ENCODE measurements around the gene LDLRAD4.

DNA sequence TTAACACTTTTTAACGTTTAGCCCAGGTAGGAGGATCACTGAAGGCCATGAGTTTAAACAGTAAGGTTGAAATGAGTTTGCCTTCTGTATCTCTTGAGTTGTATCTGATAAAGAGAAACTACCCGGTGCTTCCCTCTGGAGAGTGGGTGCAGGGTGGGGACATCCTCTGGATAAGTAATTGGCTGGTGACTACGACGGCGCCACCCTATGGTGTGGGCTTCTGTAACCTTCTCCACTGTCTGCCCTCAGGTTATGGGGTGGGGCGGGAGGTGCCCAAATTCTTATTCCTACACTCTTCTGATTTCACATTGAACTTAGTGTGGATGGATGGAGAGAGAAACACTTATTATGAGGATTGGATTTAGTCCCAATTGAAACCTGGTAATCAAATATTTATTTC lies 68.8 kb downstream of the LDLRAD4 start:
- TF ChIP-seq, protein P1, sequence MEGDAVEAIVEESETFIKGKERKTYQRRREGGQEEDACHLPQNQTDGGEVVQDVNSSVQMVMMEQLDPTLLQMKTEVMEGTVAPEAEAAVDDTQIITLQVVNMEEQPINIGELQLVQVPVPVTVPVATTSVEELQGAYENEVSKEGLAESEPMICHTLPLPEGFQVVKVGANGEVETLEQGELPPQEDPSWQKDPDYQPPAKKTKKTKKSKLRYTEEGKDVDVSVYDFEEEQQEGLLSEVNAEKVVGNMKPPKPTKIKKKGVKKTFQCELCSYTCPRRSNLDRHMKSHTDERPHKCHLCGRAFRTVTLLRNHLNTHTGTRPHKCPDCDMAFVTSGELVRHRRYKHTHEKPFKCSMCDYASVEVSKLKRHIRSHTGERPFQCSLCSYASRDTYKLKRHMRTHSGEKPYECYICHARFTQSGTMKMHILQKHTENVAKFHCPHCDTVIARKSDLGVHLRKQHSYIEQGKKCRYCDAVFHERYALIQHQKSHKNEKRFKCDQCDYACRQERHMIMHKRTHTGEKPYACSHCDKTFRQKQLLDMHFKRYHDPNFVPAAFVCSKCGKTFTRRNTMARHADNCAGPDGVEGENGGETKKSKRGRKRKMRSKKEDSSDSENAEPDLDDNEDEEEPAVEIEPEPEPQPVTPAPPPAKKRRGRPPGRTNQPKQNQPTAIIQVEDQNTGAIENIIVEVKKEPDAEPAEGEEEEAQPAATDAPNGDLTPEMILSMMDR (conservative IDR thresholded peaks at IDR 0.05; ENCODE audit: low read depth, low read length), result no peak
- no peak for TF ChIP-seq EZH2 (IDR thresholded peaks at IDR 0.05; ENCODE audit: low read length, unreplicated experiment)
